A673 (cell line): Measurements from ENCODE around the gene YAF2. TPM values are rescaled to one million over a fixed set of nuclear protein-coding genes. Genes with fewer than 3 reads are reported as not detected.
"Not testable (repeated sequence)": the region's sequence is repeated elsewhere in the genome, so short reads cannot be mapped to it uniquely, and the experiment has no call there.

Experiments used
- BruUV-seq: library from RNA; stranded (reverse); fragments of 400-500 nt; replicated peaks from 2 replicates; lab custom pipeline; 2021; lab: Mats Ljungman, UMichigan
- CTCF ChIA-PET: fragments of 300-600 bp; sonication (Branson Sonifier 250); formaldehyde crosslinking; loops from one replicate; lab custom pipeline; 2022; ENCODE audit warnings: antibody characterized with exemption; lab: Charles Lee
- POLR2A ChIA-PET: fragments of 300-600 bp; sonication (Branson Sonifier 250); formaldehyde crosslinking; loops from one replicate; lab custom pipeline; 2022; ENCODE audit warnings: antibody characterized with exemption; ENCODE audit not compliant: low non-redundant PET; lab: Charles Lee
- DNase-seq: peaks from one replicate; pipeline ENCODE4 v3.0.0-alpha.2; 2015; ENCODE audit warnings: low spot score
- H3K27ac ChIP-seq: fragments of 200-600 bp; sonication (generic); 2 replicates; pipeline ENCODE4 v1.5.1; 2016; ENCODE audit warnings: mixed run types, low read depth, mild to moderate bottlenecking, mixed read lengths, antibody characterized with exemption, low read length; ENCODE audit not compliant: poor library complexity, severe bottlenecking
- H3K27me3 ChIP-seq: fragments of 200-600 bp; sonication (generic); replicated peaks from 2 replicates; pipeline ENCODE4 v1.6.1; 2017; ENCODE audit warnings: mixed run types, low read depth, mild to moderate bottlenecking, mixed read lengths, antibody characterized with exemption, low read length; ENCODE audit not compliant: insufficient read depth, poor library complexity
- H3K36me3 ChIP-seq: fragments of 200-600 bp; sonication (generic); 2 replicates; pipeline ENCODE4 v1.6.1; 2016; ENCODE audit warnings: mixed run types, mild to moderate bottlenecking, mixed read lengths, antibody characterized with exemption, low read length; ENCODE audit not compliant: insufficient read depth, poor library complexity, severe bottlenecking
- H3K4me1 ChIP-seq: fragments of 200-600 bp; sonication (generic); 2 replicates; pipeline ENCODE4 v1.6.1; 2017; ENCODE audit warnings: mixed run types, mild to moderate bottlenecking, mixed read lengths, antibody characterized with exemption, low read length; ENCODE audit not compliant: insufficient read depth, poor library complexity, severe bottlenecking
- H3K4me3 ChIP-seq: fragments of 200-600 bp; sonication (generic); 2 replicates; pipeline ENCODE4 v1.5.1; 2016; ENCODE audit warnings: low read depth, mixed run types, mild to moderate bottlenecking, mixed read lengths, low read length; ENCODE audit not compliant: poor library complexity, severe bottlenecking
- H3K9me3 ChIP-seq: fragments of 200-600 bp; sonication (generic); 2 replicates; pipeline ENCODE4 v1.6.1; 2016; ENCODE audit warnings: mixed run types, low read depth, mild to moderate bottlenecking, mixed read lengths, antibody characterized with exemption, low read length; ENCODE audit not compliant: poor library complexity, severe bottlenecking
- EZH2 ChIP-seq: fragments of 200-600 bp; sonication (generic); IDR thresholded peaks from 2 replicates; pipeline ENCODE4 v1.6.1; 2017; ENCODE audit warnings: borderline replicate concordance, low read depth, mild to moderate bottlenecking, mixed read lengths, antibody characterized with exemption, low read length; ENCODE audit not compliant: poor library complexity, severe bottlenecking
- intact Hi-C: fragments of 100-400 bp; cut with micrococcal nuclease; formaldehyde crosslinking; loops from one replicate; pipeline ENCODE4 v1.10.0; 2022; ENCODE audit not compliant: unreplicated experiment
- total RNA-seq: library from RNA; stranded (reverse); gene quantifications from 2 replicates; pipeline ENCODE4 v1.2.3, GENCODE V29; 2021
- TF ChIP-seq, protein P1 (sequence below): fragments of 300-800, 200-600 bp; sonication (generic); conservative IDR thresholded peaks from 2 replicates; pipeline ENCODE4 v1.5.1; 2017; ENCODE audit warnings: low read depth, mild to moderate bottlenecking, antibody characterized with exemption, low read length, moderate library complexity, mixed read lengths

Gene YAF2
- total RNA-seq, 1 experiment from 2014 or later, result 32.9 TPM

- ChIA-PET POLR2A (no interaction called here), CTCF (no interaction called here)
- H3K9me3 ChIP-seq, result no peaks in the 10 kb centered on the region
- no peak for DNase-seq
- no peaks in the 10 kb centered on the region for H3K36me3 ChIP-seq
- BruUV-seq, result no TSS peak
- no peak overlapping the region for H3K27ac ChIP-seq
- H3K4me3 ChIP-seq, result no peak overlapping the region
- intact Hi-C loops, result no loop called here
- H3K4me1 ChIP-seq, result no peaks in the 10 kb centered on the region
- no peaks in the 10 kb centered on the region for H3K27me3 ChIP-seq
- TF ChIP-seq EZH2, result no peak
- TF ChIP-seq, protein P1, sequence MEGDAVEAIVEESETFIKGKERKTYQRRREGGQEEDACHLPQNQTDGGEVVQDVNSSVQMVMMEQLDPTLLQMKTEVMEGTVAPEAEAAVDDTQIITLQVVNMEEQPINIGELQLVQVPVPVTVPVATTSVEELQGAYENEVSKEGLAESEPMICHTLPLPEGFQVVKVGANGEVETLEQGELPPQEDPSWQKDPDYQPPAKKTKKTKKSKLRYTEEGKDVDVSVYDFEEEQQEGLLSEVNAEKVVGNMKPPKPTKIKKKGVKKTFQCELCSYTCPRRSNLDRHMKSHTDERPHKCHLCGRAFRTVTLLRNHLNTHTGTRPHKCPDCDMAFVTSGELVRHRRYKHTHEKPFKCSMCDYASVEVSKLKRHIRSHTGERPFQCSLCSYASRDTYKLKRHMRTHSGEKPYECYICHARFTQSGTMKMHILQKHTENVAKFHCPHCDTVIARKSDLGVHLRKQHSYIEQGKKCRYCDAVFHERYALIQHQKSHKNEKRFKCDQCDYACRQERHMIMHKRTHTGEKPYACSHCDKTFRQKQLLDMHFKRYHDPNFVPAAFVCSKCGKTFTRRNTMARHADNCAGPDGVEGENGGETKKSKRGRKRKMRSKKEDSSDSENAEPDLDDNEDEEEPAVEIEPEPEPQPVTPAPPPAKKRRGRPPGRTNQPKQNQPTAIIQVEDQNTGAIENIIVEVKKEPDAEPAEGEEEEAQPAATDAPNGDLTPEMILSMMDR, result no peak
Measured at GRCh38 chr12:42192258-42192657, 45.8 kb downstream of the YAF2 start.

- intact Hi-C loops, result no loop called here
- H3K9me3 ChIP-seq, result no peaks in the 10 kb centered on the region
- H3K27me3 ChIP-seq, result no peaks in the 10 kb centered on the region
- H3K4me1 ChIP-seq, result no peaks in the 10 kb centered on the region
- H3K36me3 ChIP-seq, result no peaks in the 10 kb centered on the region
- DNase-seq, result no peak
- H3K4me3 ChIP-seq, result no peak overlapping the region
- ChIA-PET CTCF (no interaction called here), POLR2A (no interaction called here)
- TF ChIP-seq, protein P1, result no peak
- no peak for TF ChIP-seq EZH2
- H3K27ac ChIP-seq, result no peak overlapping the region
- BruUV-seq, result no TSS peak
Measured at GRCh38 chr12:42190376-42190775, 47.7 kb downstream of the YAF2 start.

GRCh38 chr12:42188275-42188674 is 49.8 kb downstream of the YAF2 start:
- H3K36me3 ChIP-seq, BruUV-seq, H3K4me3 ChIP-seq, H3K4me1 ChIP-seq, H3K9me3 ChIP-seq, POLR2A ChIA-PET, H3K27me3 ChIP-seq, H3K27ac ChIP-seq, CTCF ChIA-PET, DNase-seq, intact Hi-C loops: not testable (repeated sequence)

DNA sequence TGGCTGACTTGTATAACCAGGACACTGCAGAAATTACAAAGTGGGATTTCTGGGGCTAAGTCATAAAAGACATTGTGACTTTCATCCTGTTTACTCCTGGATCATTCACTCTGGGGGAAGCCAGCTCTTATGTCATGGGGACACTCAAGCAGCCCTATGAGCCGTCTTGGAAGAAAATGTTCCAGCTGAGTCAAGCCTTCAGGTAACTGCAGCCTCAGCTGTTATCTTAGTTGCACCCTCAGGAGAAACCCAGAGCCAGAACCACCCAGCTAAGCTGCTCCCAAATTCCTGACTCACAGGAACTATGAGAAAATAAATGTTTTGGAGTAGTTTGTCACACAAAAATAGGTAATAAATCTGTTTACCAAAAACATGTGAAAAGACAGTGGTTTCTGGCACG is 50.2 kb downstream of the YAF2 start:
- intact Hi-C loops, result no loop called here
- no peak for DNase-seq
- ChIA-PET CTCF (no interaction called here), POLR2A (no interaction called here)
- TF ChIP-seq, protein P1, result no peak
- TF ChIP-seq EZH2, result no peak
- no peaks in the 10 kb centered on the region for H3K27me3 ChIP-seq
- H3K9me3 ChIP-seq, result no peaks in the 10 kb centered on the region
- H3K4me3 ChIP-seq, result no peak overlapping the region
- no peaks in the 10 kb centered on the region for H3K4me1 ChIP-seq
- no peak overlapping the region for H3K27ac ChIP-seq
- no TSS peak for BruUV-seq
- H3K36me3 ChIP-seq, result no peaks in the 10 kb centered on the region
